ENCODE data around the gene CFL1. TPM values are rescaled to one million over a fixed set of nuclear protein-coding genes. Genes with fewer than 3 reads are reported as not detected.

Gene CFL1
- total RNA-seq, 1 donor from 2014 or later, result 299 TPM

- Histone ChIP-seq H3K4me3 (no peak overlapping the region), H3K36me3 (no peaks in the 10 kb centered on the region), H3K27me3 (ENCODE audit: low read depth) (peaks cover 44% of the 10 kb centered on the region), H3K9me3 (replicated peaks) (no peaks in the 10 kb centered on the region), H3K27ac (replicated peaks) (no peak overlapping the region), H3K4me1 (no peaks in the 10 kb centered on the region)
- no peak for TF ChIP-seq CTCF (IDR thresholded peaks at IDR 0.05; ENCODE audit: borderline replicate concordance)
- intact Hi-C loops (cut with micrococcal nuclease), result no loop called here
- no peak for DNase-seq
Observed at GRCh38 chr11:65809496-65809895, 48.5 kb downstream of the CFL1 start.

GRCh38 chr11:65808744-65809341 lies 49.1 kb downstream of the CFL1 start:
- intact Hi-C loops (cut with micrococcal nuclease), result no loop called here
- no peak overlapping the region for H3K4me3 ChIP-seq
- no peaks in the 10 kb centered on the region for H3K9me3 ChIP-seq (replicated peaks)
- H3K27me3 ChIP-seq (ENCODE audit: low read depth), result peaks cover 51% of the 10 kb centered on the region
- TF ChIP-seq CTCF (IDR thresholded peaks at IDR 0.05; ENCODE audit: borderline replicate concordance), result no peak
- no peak for DNase-seq
- no peak overlapping the region for H3K27ac ChIP-seq (replicated peaks)
- no peaks in the 10 kb centered on the region for H3K36me3 ChIP-seq
- H3K4me1 ChIP-seq, result no peaks in the 10 kb centered on the region

GRCh38 chr11:65806979-65807378 lies 51.0 kb downstream of the CFL1 start:
- DNase-seq, result no peak
- Histone ChIP-seq H3K36me3 (no peaks in the 10 kb centered on the region), H3K4me3 (no peak overlapping the region), H3K27me3 (ENCODE audit: low read depth) (peaks cover 70% of the 10 kb centered on the region), H3K27ac (replicated peaks) (no peak overlapping the region), H3K4me1 (no peaks in the 10 kb centered on the region), H3K9me3 (replicated peaks) (no peaks in the 10 kb centered on the region)
- intact Hi-C loops (cut with micrococcal nuclease), result no loop called here
- TF ChIP-seq CTCF (IDR thresholded peaks at IDR 0.05; ENCODE audit: borderline replicate concordance), result no peak

Other genes with a start within 250 kb of the CFL1 start
- gene MAP3K11, start 244.0 kb downstream of the CFL1 start, total RNA-seq, result 32.4 TPM
- 11.9 TPM for gene PCNX3, start 242.4 kb downstream of the CFL1 start, total RNA-seq
- 21.0 TPM for gene SIPA1, start 220.1 kb downstream of the CFL1 start, total RNA-seq
- 33.8 TPM for gene RELA, start 195.3 kb downstream of the CFL1 start, total RNA-seq
- gene KAT5, start 145.9 kb downstream of the CFL1 start, total RNA-seq, result 47.0 TPM
- gene RNASEH2C, start 137.4 kb downstream of the CFL1 start, total RNA-seq, result 39.7 TPM
- 5.4 TPM for gene AP5B1, start 77.2 kb downstream of the CFL1 start, total RNA-seq
- not detected for gene OVOL1, start 71.1 kb downstream of the CFL1 start, total RNA-seq
- gene SNX32, start 24.2 kb downstream of the CFL1 start, total RNA-seq, result not detected
- gene MUS81, start 2.3 kb upstream of the CFL1 start, total RNA-seq, result 31.5 TPM
- 85.1 TPM for gene EFEMP2, start 14.6 kb upstream of the CFL1 start, total RNA-seq
- 0.49 TPM for gene CTSW, start 21.7 kb upstream of the CFL1 start, total RNA-seq
- gene FIBP, start 30.3 kb upstream of the CFL1 start, total RNA-seq, result 42.2 TPM
- gene CCDC85B, start 32.5 kb upstream of the CFL1 start, total RNA-seq, result 32.7 TPM
- gene FOSL1, start 42.2 kb upstream of the CFL1 start, total RNA-seq, result 0.47 TPM
- 37.3 TPM for gene C11orf68, start 60.9 kb upstream of the CFL1 start, total RNA-seq
- gene DRAP1, start 61.2 kb upstream of the CFL1 start, total RNA-seq, result 94.7 TPM
- gene TSGA10IP, start 87.3 kb upstream of the CFL1 start, total RNA-seq, result not detected
- 30.7 TPM for gene SART1, start 103.6 kb upstream of the CFL1 start, total RNA-seq
- 19.7 TPM for gene EIF1AD, start 144.0 kb upstream of the CFL1 start, total RNA-seq
- 215 TPM for gene BANF1, start 144.3 kb upstream of the CFL1 start, total RNA-seq
- gene CST6, start 153.8 kb upstream of the CFL1 start, total RNA-seq, result not detected
- gene CATSPER1, start 168.3 kb upstream of the CFL1 start, total RNA-seq, result not detected
- 1.3 TPM for gene GAL3ST3, start 191.0 kb upstream of the CFL1 start, total RNA-seq
- gene SF3B2, start 194.2 kb upstream of the CFL1 start, total RNA-seq, result 75.5 TPM
- 54.9 TPM for gene PACS1, start 212.1 kb upstream of the CFL1 start, total RNA-seq